Lung (tissue), 12 donors: ENCODE measurements around the gene AP3D1. TPM values are rescaled to one million over a fixed set of nuclear protein-coding genes. Genes with fewer than 3 reads are reported as not detected.

ENCODE experiments used
- ATAC-seq: fragments of 200-7000 bp; cut with Tn5 transposase; one replicate; pipeline ENCODE4 v1.9.1; 2020; ENCODE audit warnings: moderate number of reproducible peaks; ENCODE audit not compliant: insufficient read depth, low FRiP score
- DNase-seq, 3 donors: peaks; one replicate each; pipeline ENCODE4 v3.0.0-alpha.2; 2013 to 2017
- H3K27ac ChIP-seq, 2 donors: one replicate each; pipeline ENCODE4 v1.5.1; 2013; ENCODE audit warnings: mild to moderate bottlenecking in 2 of 2, moderate library complexity in 2 of 2, control low read depth in 1 of 2, inconsistent platforms in 1 of 2, low read depth in 1 of 2, low read length in 1 of 2
- H3K27me3 ChIP-seq, 3 donors: one replicate each; pipeline ENCODE4 v1.5.1; 2013; ENCODE audit warnings: low read length in 2 of 3; ENCODE audit not compliant: control insufficient read depth in 3 of 3, insufficient read depth in 3 of 3
- H3K36me3 ChIP-seq, 4 donors: one replicate each; pipeline ENCODE4 v1.5.1; 2013; ENCODE audit warnings: low read length in 4 of 4, mild to moderate bottlenecking in 1 of 4, moderate library complexity in 1 of 4; ENCODE audit not compliant: control insufficient read depth in 4 of 4, insufficient read depth in 4 of 4
- H3K4me1 ChIP-seq, 5 donors: one replicate each; pipeline ENCODE4 v1.5.1; 2013; ENCODE audit warnings: low read length in 5 of 5, mild to moderate bottlenecking in 2 of 5, moderate library complexity in 1 of 5; ENCODE audit not compliant: control insufficient read depth in 5 of 5, insufficient read depth in 5 of 5
- H3K4me3 ChIP-seq: one replicate; pipeline ENCODE4 v1.5.1; 2013; ENCODE audit warnings: mild to moderate bottlenecking, control low read depth, moderate library complexity
- H3K9ac ChIP-seq, 2 donors: one replicate each; pipeline ENCODE4 v1.5.1; 2013; ENCODE audit warnings: low read length in 2 of 2, control low read depth in 1 of 2; ENCODE audit not compliant: insufficient read depth in 1 of 2
- H3K9me3 ChIP-seq, 4 donors: one replicate each; pipeline ENCODE4 v1.5.1; 2013; ENCODE audit warnings: low read length in 3 of 4, mild to moderate bottlenecking in 1 of 4, moderate library complexity in 1 of 4; ENCODE audit not compliant: control insufficient read depth in 4 of 4, insufficient read depth in 3 of 4
- WGBS, 2 donors: extraction: QIAGEN DNeasy Blood & Tissue Kit; methylation state at CpG; one replicate each; pipeline ENCODE4 v1.1.7; 2013; 5-methylcytosine and 5-hydroxymethylcytosine counted together
- polyA plus RNA-seq, 2 donors: library from polyadenylated mRNA; stranded (reverse); fragments of 200-250 nt; gene quantifications; one replicate each; pipeline ENCODE4 v1.2.1, GENCODE V29; 2013
- total RNA-seq, 2 donors: library from RNA; depleted of rRNA in 1 of 2; stranded (reverse); fragments of >200 nt in 1 of 2; gene quantifications; one replicate each; pipeline ENCODE4 v1.2.1, GENCODE V29; 2014 to 2021
- TF ChIP-seq, protein P1 (sequence below): IDR thresholded peaks from 2 replicates; pipeline ENCODE4 v1.5.1; 2012; ENCODE audit warnings: mild to moderate bottlenecking; ENCODE audit errors: control extremely low read depth, extremely low read depth
- donor health status: control.
- donor health status: control.
- donor health status: Bipolar disorder and iron deficiency.
- donor health status: healthy.
- donor health status: DM: yes; HTN: yes; CAD: no.

AP3D1 gene
- total and polyA plus RNA-seq, 4 donors = 55.3 to 144 (median 85.4) TPM

- H3K9ac ChIP-seq = peak overlapping the region in 1 of 2 donors; percentile 13
- TF ChIP-seq, protein P1, sequence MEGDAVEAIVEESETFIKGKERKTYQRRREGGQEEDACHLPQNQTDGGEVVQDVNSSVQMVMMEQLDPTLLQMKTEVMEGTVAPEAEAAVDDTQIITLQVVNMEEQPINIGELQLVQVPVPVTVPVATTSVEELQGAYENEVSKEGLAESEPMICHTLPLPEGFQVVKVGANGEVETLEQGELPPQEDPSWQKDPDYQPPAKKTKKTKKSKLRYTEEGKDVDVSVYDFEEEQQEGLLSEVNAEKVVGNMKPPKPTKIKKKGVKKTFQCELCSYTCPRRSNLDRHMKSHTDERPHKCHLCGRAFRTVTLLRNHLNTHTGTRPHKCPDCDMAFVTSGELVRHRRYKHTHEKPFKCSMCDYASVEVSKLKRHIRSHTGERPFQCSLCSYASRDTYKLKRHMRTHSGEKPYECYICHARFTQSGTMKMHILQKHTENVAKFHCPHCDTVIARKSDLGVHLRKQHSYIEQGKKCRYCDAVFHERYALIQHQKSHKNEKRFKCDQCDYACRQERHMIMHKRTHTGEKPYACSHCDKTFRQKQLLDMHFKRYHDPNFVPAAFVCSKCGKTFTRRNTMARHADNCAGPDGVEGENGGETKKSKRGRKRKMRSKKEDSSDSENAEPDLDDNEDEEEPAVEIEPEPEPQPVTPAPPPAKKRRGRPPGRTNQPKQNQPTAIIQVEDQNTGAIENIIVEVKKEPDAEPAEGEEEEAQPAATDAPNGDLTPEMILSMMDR = no peak
- no peak overlapping the region for H3K4me3 ChIP-seq
- no peaks in the 10 kb centered on the region for H3K36me3 ChIP-seq
- H3K27ac ChIP-seq = peak overlapping the region; percentile 5 to 95
- H3K4me1 ChIP-seq = peaks cover 30 to 50% (median 31%) of the 10 kb centered on the region in 5 donors
- ATAC-seq (peak; percentile 10), DNase-seq (peak; percentile 55 to 79 (median 61))
- WGBS, 2 donors = 48 to 57% methylated on average over 35 of the region's 35 CpGs
- no peaks in the 10 kb centered on the region for H3K9me3 ChIP-seq
- no peaks in the 10 kb centered on the region for H3K27me3 ChIP-seq
Measured at GRCh38 chr19:2166741-2167738, 15.7 kb upstream of the AP3D1 start.

GRCh38 chr19:2164020-2164998, 12.9 kb upstream of the AP3D1 start:
- no peak overlapping the region for H3K9ac ChIP-seq
- DNase-seq = peak in 2 of 3 donors; percentile 24 to 41
- ATAC-seq = no peak
- H3K9me3 ChIP-seq = no peaks in the 10 kb centered on the region
- no peaks in the 10 kb centered on the region for H3K27me3 ChIP-seq
- peak overlapping the region; percentile 94 for H3K4me3 ChIP-seq
- 1% methylated on average over 60 to 79 of the region's 95 CpGs for WGBS, 2 donors
- peak overlapping the region; percentile 92 to 94 for H3K27ac ChIP-seq
- TF ChIP-seq, protein P1 = no peak
- no peaks in the 10 kb centered on the region for H3K36me3 ChIP-seq
- H3K4me1 ChIP-seq = peaks cover 15 to 31% (median 26%) of the 10 kb centered on the region in 5 donors

GRCh38 chr19:2160379-2160778, 9.0 kb upstream of the AP3D1 start:
- DNase-seq = no peak
- no peaks in the 10 kb centered on the region for H3K36me3 ChIP-seq
- H3K4me1 ChIP-seq = peaks cover 0 to 3% (median 0%) of the 10 kb centered on the region in 5 donors
- no peak overlapping the region for H3K4me3 ChIP-seq
- H3K27me3 ChIP-seq = no peaks in the 10 kb centered on the region
- no peak overlapping the region for H3K27ac ChIP-seq
- no peak for ATAC-seq
- H3K9me3 ChIP-seq = no peaks in the 10 kb centered on the region
- TF ChIP-seq, protein P1 = no peak
- 89 to 98% methylated on average over 10 of the region's 10 CpGs for WGBS, 2 donors
- no peak overlapping the region for H3K9ac ChIP-seq
